K562 (cell line): ENCODE results near the gene PRKRIP1.
A peak's percentile ranks its signal among the peaks of the same experiment; 100 is the strongest.

Experiments
- CTCF ChIP-seq, 3 experiments: IDR thresholded peaks in 2 of 3; conservative IDR thresholded peaks in 1 of 3; 2 replicates each; pipeline ENCODE4 v1.5.1; 2011 to 2012; ENCODE audit warnings: low read length in 3 of 3, mild to moderate bottlenecking in 3 of 3, control low read depth in 2 of 3, improper control_type of control experiment in 1 of 3, inconsistent platforms in 1 of 3, low read depth in 1 of 3, mixed read lengths in 1 of 3, moderate library complexity in 1 of 3; ENCODE audit not compliant: insufficient read depth in 2 of 3
- POLR2A ChIP-seq: fragments of 450-650 bp; conservative IDR thresholded peaks from 2 replicates; pipeline ENCODE4 v1.6.1; 2016
- ZBTB33 ChIP-seq: sonication (generic); formaldehyde crosslinking; IDR thresholded peaks from 2 replicates; pipeline ENCODE4 v1.8.1; 2023; ENCODE audit warnings: mild to moderate bottlenecking, missing genetic modification reagents
- ZNF431 ChIP-seq: sonication (generic); formaldehyde crosslinking; IDR thresholded peaks from 2 replicates; pipeline ENCODE4 v1.8.0; 2022; ENCODE audit warnings: mild to moderate bottlenecking, missing genetic modification reagents
- ZNF551 ChIP-seq: fragments of 250-450 bp; sonication (Bioruptor Pico); IDR thresholded peaks from 2 replicates; pipeline ENCODE4 v1.5.0; 2021; ENCODE audit warnings: mild to moderate bottlenecking, moderate library complexity

- TF ChIP-seq ZNF431 (CRISPR knock-in tag) = no peak
- TF ChIP-seq ZBTB33 (CRISPR knock-in tag) = 0 out of 2 replicates have a peak, but pooled peaks have one; percentile 25
- TF ChIP-seq ZNF551 (CRISPR knock-in tag) = no peak
- TF ChIP-seq CTCF (IDR thresholded peaks at IDR 0.05 in 2 of 3, conservative IDR thresholded peaks at IDR 0.05 in 1 of 3; ENCODE audit: insufficient read depth in 2 of 3, low read depth in 1 of 3, low read length in 3 of 3) = no peak
- TF ChIP-seq POLR2A = 0 out of 2 replicates have a peak, but pooled peaks have one; percentile 7
Observed at GRCh38 chr7:102469351-102469971, 73.3 kb downstream of the PRKRIP1 start.
